H1 (cell line): Measurements from ENCODE around the gene FSCN2. TPM values are rescaled to one million over a fixed set of nuclear protein-coding genes. Genes with fewer than 3 reads are reported as not detected.

Experiments used
- CTCF ChIA-PET: fragments of 300-600 bp; sonication (Branson Sonifier 250); formaldehyde crosslinking; loops from one replicate; lab custom pipeline; 2021; ENCODE audit not compliant: partially characterized antibody; lab: Charles Lee
- POLR2A ChIA-PET: fragments of 300-600 bp; sonication (Branson Sonifier 250); formaldehyde crosslinking; loops from one replicate; lab custom pipeline; 2021; ENCODE audit warnings: inconsistent platforms; ENCODE audit not compliant: partially characterized antibody; lab: Charles Lee
- DNase-seq, 2 experiments: peaks; one replicate each; pipeline versions ENCODE4 v3.0.0 to v3.0.0-alpha.2; 2010 to 2022; ENCODE audit warnings: low spot score in 2 of 2, low read depth in 1 of 2, mixed read lengths in 1 of 2
- FAIRE-seq: peaks from 2 replicates; lab custom pipeline; 2011; peaks lifted over from hg19 to GRCh38; lab: Jason Lieb, UNC
- H2AFZ ChIP-seq: 2 replicates; pipeline ENCODE4 v1.8.1; 2012; ENCODE audit warnings: low read length, inconsistent platforms
- H2AK5ac ChIP-seq: 2 replicates; pipeline ENCODE4 v1.6.1; 2013; ENCODE audit warnings: low read depth, low read length
- H2BK120ac ChIP-seq: replicated peaks from 2 replicates; pipeline ENCODE3; 2013; ENCODE audit warnings: low read depth, low read length, inconsistent platforms
- H2BK12ac ChIP-seq: 2 replicates; pipeline ENCODE4 v1.6.1; 2013; ENCODE audit warnings: low read depth, low read length
- H2BK15ac ChIP-seq: 2 replicates; pipeline ENCODE4 v1.6.1; 2013; ENCODE audit warnings: low read length
- H2BK20ac ChIP-seq: 2 replicates; pipeline ENCODE4 v1.6.1; 2013; ENCODE audit warnings: low read length
- H2BK5ac ChIP-seq: 2 replicates; pipeline ENCODE4 v1.6.1; 2013; ENCODE audit warnings: low read depth, low read length
- H3K14ac ChIP-seq: 2 replicates; pipeline ENCODE4 v1.6.1; 2013; ENCODE audit warnings: inconsistent platforms; ENCODE audit not compliant: insufficient read length
- H3K18ac ChIP-seq: 2 replicates; pipeline ENCODE4 v1.6.1; 2013; ENCODE audit warnings: low read length; ENCODE audit errors: extremely low read depth
- H3K23ac ChIP-seq: 2 replicates; pipeline ENCODE4 v1.6.1; 2013; ENCODE audit warnings: inconsistent platforms; ENCODE audit not compliant: insufficient read length
- H3K23me2 ChIP-seq: 2 replicates; pipeline ENCODE4 v1.6.1; 2013; ENCODE audit warnings: low read depth, low read length
- H3K27ac ChIP-seq: 2 replicates; pipeline ENCODE4 v1.6.1; 2011; ENCODE audit warnings: low read depth, low read length, inconsistent platforms
- H3K27me3 ChIP-seq, 4 experiments: replicated peaks in 1 of 4; 1 replicate in 1 of 4; 2 replicates in 3 of 4; pipeline versions ENCODE4 v1.6.1 to v1.8.1; 2011 to 2013; ENCODE audit warnings: low read length in 3 of 4, mild to moderate bottlenecking in 3 of 4, inconsistent platforms in 2 of 4, mixed read lengths in 2 of 4, moderate library complexity in 1 of 4; ENCODE audit not compliant: control insufficient read depth in 3 of 4, insufficient read depth in 3 of 4; ENCODE audit errors: extremely low read depth in 1 of 4
- H3K36me3 ChIP-seq, 4 experiments: 2 replicates each; pipeline versions ENCODE4 v1.6.1 to v1.8.1; 2011 to 2013; ENCODE audit warnings: mild to moderate bottlenecking in 4 of 4, low read length in 3 of 4, moderate library complexity in 2 of 4, control low read depth in 1 of 4, inconsistent platforms in 1 of 4; ENCODE audit not compliant: insufficient read depth in 4 of 4, control insufficient read depth in 2 of 4
- H3K4ac ChIP-seq: replicated peaks from 2 replicates; pipeline ENCODE3; 2013; ENCODE audit warnings: low read length, low read depth, mixed read lengths, inconsistent platforms; ENCODE audit not compliant: insufficient read length
- H3K4me1 ChIP-seq, 4 experiments: replicated peaks in 1 of 4; 1 replicate in 1 of 4; 2 replicates in 3 of 4; pipeline versions ENCODE4 v1.6.1 to v1.8.1; 2011 to 2013; ENCODE audit warnings: low read length in 3 of 4, inconsistent platforms in 2 of 4, mixed read lengths in 1 of 4; ENCODE audit not compliant: insufficient read depth in 4 of 4, control insufficient read depth in 3 of 4
- H3K4me2 ChIP-seq, 2 experiments: 2 replicates each; pipeline versions ENCODE4 v1.6.1 to v1.8.1; 2011 to 2013; ENCODE audit warnings: low read depth in 2 of 2, low read length in 2 of 2, control low read depth in 1 of 2, inconsistent platforms in 1 of 2, mild to moderate bottlenecking in 1 of 2; ENCODE audit not compliant: insufficient read depth in 1 of 2
- H3K4me3 ChIP-seq, 4 experiments: fragments of 200-600, 300-600 bp in 1 of 4; sonication (generic), shearing (Covaris generic), sonication (Bioruptor Twin) in 1 of 4; 2 replicates each; pipeline versions ENCODE4 v1.5.1 to v1.8.1; 2011 to 2016; ENCODE audit warnings: low read length in 4 of 4, low read depth in 3 of 4, control low read depth in 2 of 4, inconsistent platforms in 2 of 4, mild to moderate bottlenecking in 2 of 4, mixed read lengths in 1 of 4, moderate library complexity in 1 of 4; ENCODE audit not compliant: insufficient read depth in 2 of 4; ENCODE audit errors: extremely low read depth in 1 of 4
- H3K56ac ChIP-seq: replicated peaks from 2 replicates; pipeline ENCODE3; 2013; ENCODE audit warnings: low read depth, mild to moderate bottlenecking, mixed read lengths, low read length, inconsistent platforms; ENCODE audit not compliant: insufficient read length
- H3K79me1 ChIP-seq: 2 replicates; pipeline ENCODE4 v1.6.1; 2013; ENCODE audit warnings: low read depth, low read length, control low read depth
- H3K79me2 ChIP-seq, 2 experiments: 2 replicates each; pipeline versions ENCODE4 v1.6.1 to v1.8.1; 2012 to 2013; ENCODE audit warnings: low read length in 2 of 2, mild to moderate bottlenecking in 2 of 2, inconsistent platforms in 1 of 2; ENCODE audit not compliant: insufficient read depth in 2 of 2, control insufficient read depth in 1 of 2
- H3K9ac ChIP-seq, 4 experiments: replicated peaks in 1 of 4; 1 replicate in 1 of 4; 2 replicates in 3 of 4; pipeline versions ENCODE4 v1.6.1 to v1.8.1; 2011 to 2013; ENCODE audit warnings: low read depth in 3 of 4, low read length in 3 of 4, control low read depth in 2 of 4, mild to moderate bottlenecking in 2 of 4, moderate library complexity in 2 of 4, inconsistent platforms in 1 of 4; ENCODE audit errors: extremely low read depth in 1 of 4
- H3K9me3 ChIP-seq, 2 experiments: 2 replicates each; pipeline versions ENCODE4 v1.6.1 to v1.8.1; 2012 to 2013; ENCODE audit warnings: mild to moderate bottlenecking in 2 of 2, moderate library complexity in 2 of 2, control low read depth in 1 of 2, inconsistent platforms in 1 of 2, low read depth in 1 of 2, low read length in 1 of 2, mixed read lengths in 1 of 2; ENCODE audit not compliant: insufficient read depth in 2 of 2
- H4K20me1 ChIP-seq, 2 experiments: replicated peaks in 1 of 2; 2 replicates each; pipeline versions ENCODE3 to v1.8.1; 2011 to 2013; ENCODE audit warnings: inconsistent platforms in 2 of 2, low read length in 2 of 2, mild to moderate bottlenecking in 1 of 2; ENCODE audit not compliant: insufficient read depth in 2 of 2, control insufficient read depth in 1 of 2
- H4K5ac ChIP-seq: 2 replicates; pipeline ENCODE4 v1.6.1; 2013; ENCODE audit warnings: low read length, low read depth, mixed read lengths, inconsistent platforms; ENCODE audit not compliant: insufficient read length
- H4K8ac ChIP-seq: 2 replicates; pipeline ENCODE4 v1.8.0; 2013; ENCODE audit warnings: mild to moderate bottlenecking, moderate library complexity, low read length, inconsistent platforms; ENCODE audit not compliant: insufficient read depth; ENCODE audit errors: extremely low read depth
- H4K91ac ChIP-seq: replicated peaks from 2 replicates; pipeline ENCODE3; 2013; ENCODE audit warnings: low read length, mixed read lengths, inconsistent platforms; ENCODE audit not compliant: insufficient read length
- BACH1 ChIP-seq: IDR thresholded peaks from 2 replicates; pipeline ENCODE4 v1.6.1; 2012; ENCODE audit warnings: low read length, improper control_type of control experiment
- CHD2 ChIP-seq: IDR thresholded peaks from 2 replicates; pipeline ENCODE4 v1.6.1; 2012; ENCODE audit warnings: low read length, improper control_type of control experiment
- GTF2F1 ChIP-seq: IDR thresholded peaks from 2 replicates; pipeline ENCODE4 v1.6.1; 2012; ENCODE audit warnings: low read depth, low read length, improper control_type of control experiment, borderline replicate concordance
- NRF1 ChIP-seq: IDR thresholded peaks from 2 replicates; pipeline ENCODE4 v1.6.1; 2011; ENCODE audit warnings: mild to moderate bottlenecking, low read depth, low read length, improper control_type of control experiment
- RAD21 ChIP-seq, 2 experiments: IDR thresholded peaks in 1 of 2; conservative IDR thresholded peaks in 1 of 2; 2 replicates each; pipeline ENCODE4 v1.6.1; 2011; ENCODE audit warnings: low read depth in 2 of 2, low read length in 2 of 2, improper control_type of control experiment in 1 of 2, inconsistent platforms in 1 of 2, mild to moderate bottlenecking in 1 of 2, moderate library complexity in 1 of 2
- SAP30 ChIP-seq: fragments of 300-600 bp; sonication (generic); IDR thresholded peaks from 2 replicates; pipeline ENCODE4 v1.7.1; 2012; ENCODE audit warnings: low read length, moderate library complexity, mild to moderate bottlenecking, inconsistent platforms; ENCODE audit not compliant: insufficient read depth, insufficient replicate concordance
- TAF1 ChIP-seq: IDR thresholded peaks from 2 replicates; pipeline ENCODE4 v1.6.1; 2011; ENCODE audit warnings: mild to moderate bottlenecking, low read depth, low read length
- TBP ChIP-seq: IDR thresholded peaks from 2 replicates; pipeline ENCODE4 v1.6.1; 2011; ENCODE audit warnings: low read depth, low read length, improper control_type of control experiment
- TEAD4 ChIP-seq: IDR thresholded peaks from 2 replicates; pipeline ENCODE4 v1.6.1; 2012; ENCODE audit warnings: low read depth, low read length, inconsistent platforms, mixed read lengths
- WGBS, 2 experiments: shearing (Covaris generic) in 1 of 2; methylation state at CpG; one replicate each; pipeline versions ENCODE4 v1.1.6 to v1.1.7; 2013 to 2015; ENCODE audit warnings: low lambda C conversion rate in 2 of 2, mixed read lengths in 2 of 2, inconsistent platforms in 1 of 2, low coverage in 1 of 2, missing lambda C conversion rate in 1 of 2; ENCODE audit not compliant: insufficient replicate concordance in 2 of 2, insufficient coverage in 1 of 2, insufficient read length in 1 of 2; ENCODE audit errors: extremely low coverage in 1 of 2, missing lambda C conversion rate in 1 of 2; 5-methylcytosine and 5-hydroxymethylcytosine counted together
- polyA plus RNA-seq, 7 experiments: library from polyadenylated mRNA; depleted of rRNA in 3 of 7; stranded (reverse) in 5 of 7; unstranded in 2 of 7; fragments of >200 nt in 5 of 7; fragments of 200-250 nt in 2 of 7; gene quantifications; 1 replicate in 5 of 7; 2 replicates in 1 of 7; 4 replicates in 1 of 7; pipeline versions ENCODE4 v1.2.1 to v1.2.3, GENCODE V29; 2011 to 2013; ENCODE audit warnings: missing spikeins in 2 of 7, mixed read lengths in 2 of 7
- total RNA-seq: library from RNA; stranded (reverse); fragmentation: NEBNext Ultra II Directional; extraction: Animal tissue kit (Norgen Biotek cat#: 25700); gene quantifications from 2 replicates; pipeline ENCODE4 v1.2.1, GENCODE V29; 2021

Gene FSCN2
- total and polyA plus RNA-seq, 2 of the 8 experiments (the other 6 are each of a cell fraction or from before 2014, with no cell fraction given): 0.18 to 0.30 TPM

GRCh38 chr17:81480140-81481072 is 47.8 kb upstream of the FSCN2 start:
- H3K4me3 ChIP-seq: peak overlapping the region in 1 of 4 experiments; percentile 58; a peak in 2 of 8 replicates
- peak overlapping the region; percentile 44 to 55; a peak in 3 of 4 replicates for H3K4me2 ChIP-seq
- no peak for TF ChIP-seq GTF2F1
- no peak for TF ChIP-seq SAP30
- TF ChIP-seq TAF1: no peak
- peak; percentile 90 for TF ChIP-seq BACH1
- no peak for TF ChIP-seq TBP
- TF ChIP-seq TEAD4: no peak
- peak in 1 of 2 experiments; percentile 27; a peak in 1 of 4 replicates for TF ChIP-seq RAD21 (IDR thresholded peaks at IDR 0.05 in 1 of 2, conservative IDR thresholded peaks at IDR 0.05 in 1 of 2; ENCODE audit: low read depth in 2 of 2, low read length in 2 of 2)
- TF ChIP-seq CHD2: no peak
- TF ChIP-seq NRF1: no peak

More at GRCh38 chr17:81480140-81481072, 47.8 kb upstream of the FSCN2 start:
- ChIA-PET POLR2A (interaction anchor here (0.7 to 35.8 kb wide), 4 partner anchors 8 to 231 kb away, joined by 3 to 1004 read pairs (median 4); partner anchors contain the start of genes ACTG1 and FSCN2), CTCF (interaction anchor here (0.7 to 2.6 kb wide), 5 partner anchors 9 to 222 kb away, joined by 3 to 16 read pairs (median 4); partner anchors contain the start of gene BAHCC1)
- H2AFZ ChIP-seq: no peak overlapping the region
- no peak overlapping the region for H2BK120ac ChIP-seq
- H2BK15ac ChIP-seq: no peak overlapping the region
- peaks cover 0 to 17% (median 8%) of the 10 kb centered on the region in 4 experiments; a peak in 4 of 7 replicates for H3K4me1 ChIP-seq
- H3K79me2 ChIP-seq: no peaks in the 10 kb centered on the region
- no peak overlapping the region for H3K56ac ChIP-seq
- FAIRE-seq (no peak), DNase-seq (no peak)
- no peak overlapping the region for H2BK12ac ChIP-seq
- no peak overlapping the region for H4K91ac ChIP-seq
- no peaks in the 10 kb centered on the region for H4K20me1 ChIP-seq
- H3K79me1 ChIP-seq: no peaks in the 10 kb centered on the region
- no peak overlapping the region for H3K14ac ChIP-seq
- H3K27me3 ChIP-seq: peaks cover 18 to 54% (median 45%) of the 10 kb centered on the region in 4 experiments
- peaks cover 9% of the 10 kb centered on the region; the same call in 1 of the 2 replicates for H3K23me2 ChIP-seq
- peaks cover 0 to 5% of the 10 kb centered on the region in 2 experiments; a peak in 1 of 4 replicates for H3K9me3 ChIP-seq
- no peak overlapping the region for H3K4ac ChIP-seq
- H2BK5ac ChIP-seq: no peak overlapping the region
- H3K18ac ChIP-seq: no peak overlapping the region
- 0 out of 2 replicates have a peak overlapping the region, but pooled peaks have one; percentile 46 for H2AK5ac ChIP-seq
- no peak overlapping the region for H3K9ac ChIP-seq
- no peak overlapping the region for H4K5ac ChIP-seq
- no peak overlapping the region for H3K23ac ChIP-seq
- peak overlapping the region; percentile 62; the same call in 1 of the 2 replicates for H4K8ac ChIP-seq
- 86% methylated on average over 21 of the region's 21 CpGs; no CpG with 5 or more reads in 1 of the 2 experiments for WGBS, 2 experiments
- H3K36me3 ChIP-seq: no peaks in the 10 kb centered on the region
- no peak overlapping the region for H3K27ac ChIP-seq
- H2BK20ac ChIP-seq: no peak overlapping the region
